Endothelial cell of umbilical vein (primary cell): ENCODE data around the gene PIM3. TPM values are rescaled to one million over a fixed set of nuclear protein-coding genes. Genes with fewer than 3 reads are reported as not detected.

Experiments
- BruUV-seq: library from RNA; stranded (reverse); fragments of 400-500 nt; replicated peaks from 2 replicates; lab custom pipeline; 2021; lab: Mats Ljungman, UMichigan
- CTCF ChIA-PET: fragments of 300-600, 350-600 bp; sonication (Branson Sonifier 250); formaldehyde crosslinking; loops from one replicate; lab custom pipeline; 2021; ENCODE audit warnings: antibody characterized with exemption, inconsistent platforms; lab: Charles Lee
- POLR2A ChIA-PET: fragments of 300-600, 350-600 bp; sonication (Branson Sonifier 250); formaldehyde crosslinking; loops from one replicate; lab custom pipeline; 2021; ENCODE audit warnings: antibody characterized with exemption, inconsistent platforms; lab: Charles Lee
- DNase-seq: peaks from one replicate; pipeline ENCODE4 v3.0.0-alpha.2; 2011; ENCODE audit warnings: low read depth, low spot score
- FAIRE-seq: peaks from 2 replicates; lab custom pipeline; 2011; peaks lifted over from hg19 to GRCh38; lab: Jason Lieb, UNC
- H2AFZ ChIP-seq: 2 replicates; pipeline ENCODE4 v1.6.0; 2012; ENCODE audit warnings: low read depth, low read length, control low read depth, inconsistent platforms
- H3K27ac ChIP-seq: 2 replicates; pipeline ENCODE4 v1.5.1; 2011; ENCODE audit warnings: low read depth, mild to moderate bottlenecking, control low read depth, low read length, moderate library complexity; ENCODE audit not compliant: insufficient read depth
- H3K27me3 ChIP-seq, 2 experiments: 2 replicates each; pipeline versions ENCODE4 v1.6.0 to v1.6.1; 2011; ENCODE audit warnings: low read length in 2 of 2, mixed read lengths in 1 of 2; ENCODE audit not compliant: control insufficient read depth in 2 of 2, insufficient read depth in 2 of 2
- H3K36me3 ChIP-seq, 2 experiments: 2 replicates in 1 of 2; 3 replicates in 1 of 2; pipeline ENCODE4 v1.5.1; 2011; ENCODE audit warnings: low read length in 2 of 2, mild to moderate bottlenecking in 1 of 2, moderate library complexity in 1 of 2; ENCODE audit not compliant: control insufficient read depth in 2 of 2, insufficient read depth in 2 of 2; ENCODE audit errors: extremely low read depth in 1 of 2
- H3K4me1 ChIP-seq: 3 replicates; pipeline ENCODE4 v1.5.1; 2011; ENCODE audit warnings: mild to moderate bottlenecking, low read length; ENCODE audit not compliant: control insufficient read depth, insufficient read depth; ENCODE audit errors: extremely low read depth
- H3K4me2 ChIP-seq: 2 replicates; pipeline ENCODE4 v1.6.1; 2011; ENCODE audit warnings: low read length, control low read depth, mixed read lengths; ENCODE audit not compliant: insufficient read depth
- H3K4me3 ChIP-seq, 3 experiments: fragments of 200-600 bp in 1 of 3; sonication (generic), shearing (Covaris generic) in 1 of 3; replicated peaks in 1 of 3; 2 replicates each; pipeline ENCODE4 v1.5.1; 2011 to 2016; ENCODE audit warnings: control low read depth in 3 of 3, low read length in 3 of 3, mild to moderate bottlenecking in 2 of 3, inconsistent platforms in 1 of 3, low read depth in 1 of 3, moderate library complexity in 1 of 3; ENCODE audit not compliant: insufficient read depth in 1 of 3
- H3K79me2 ChIP-seq: 2 replicates; pipeline ENCODE4 v1.6.0; 2012; ENCODE audit warnings: low read length, inconsistent platforms; ENCODE audit not compliant: control insufficient read depth, insufficient read depth
- H3K9ac ChIP-seq: replicated peaks from 2 replicates; pipeline ENCODE3; 2011; ENCODE audit warnings: low read length, control low read depth; ENCODE audit not compliant: insufficient read depth; ENCODE audit errors: extremely low read depth
- H3K9me1 ChIP-seq: replicated peaks from 3 replicates; pipeline ENCODE4 v1.6.0; 2011; ENCODE audit warnings: mild to moderate bottlenecking, low read length; ENCODE audit not compliant: control insufficient read depth, insufficient read depth; ENCODE audit errors: extremely low read depth
- H3K9me3 ChIP-seq: replicated peaks from 2 replicates; pipeline ENCODE4 v1.5.1; 2012; ENCODE audit warnings: low read length, inconsistent platforms; ENCODE audit not compliant: control insufficient read depth, insufficient read depth
- H4K20me1 ChIP-seq: replicated peaks from 2 replicates; pipeline ENCODE3; 2011; ENCODE audit warnings: mild to moderate bottlenecking, low read length; ENCODE audit not compliant: control insufficient read depth, insufficient read depth; ENCODE audit errors: extremely low read depth
- CTCF ChIP-seq, 2 donors: IDR thresholded peaks; 1 replicate in 1 of 2; 2 replicates in 1 of 2; pipeline ENCODE4 v1.5.1; 2011; ENCODE audit warnings: low read length in 2 of 2, mild to moderate bottlenecking in 2 of 2, moderate library complexity in 2 of 2, control low read depth in 1 of 2, inconsistent platforms in 1 of 2, low read depth in 1 of 2; ENCODE audit not compliant: insufficient read depth in 1 of 2; ENCODE audit errors: extremely low read depth in 1 of 2
- EZH2 ChIP-seq: IDR thresholded peaks from 2 replicates; pipeline ENCODE4 v1.6.1; 2012; ENCODE audit warnings: borderline replicate concordance, low read depth, mild to moderate bottlenecking, moderate library complexity, low read length, inconsistent platforms; ENCODE audit not compliant: severe bottlenecking
- FOS ChIP-seq: IDR thresholded peaks from 2 replicates; pipeline ENCODE4 v1.6.1; 2011; ENCODE audit warnings: mild to moderate bottlenecking, low read length, moderate library complexity, borderline replicate concordance; ENCODE audit not compliant: insufficient read depth
- GATA2 ChIP-seq: IDR thresholded peaks from 2 replicates; pipeline ENCODE4 v1.7.0; 2011; ENCODE audit warnings: low read depth, mild to moderate bottlenecking, moderate library complexity, mixed read lengths, low read length; ENCODE audit not compliant: insufficient read length, insufficient read depth
- JUN ChIP-seq: IDR thresholded peaks from 2 replicates; pipeline ENCODE4 v1.6.1; 2011; ENCODE audit warnings: borderline replicate concordance, low read depth; ENCODE audit not compliant: insufficient read length, insufficient read depth
- MYC ChIP-seq: IDR thresholded peaks from one replicate; pipeline ENCODE4 v1.6.1; 2011; ENCODE audit warnings: mild to moderate bottlenecking, low read depth, low read length
- POLR2A ChIP-seq: IDR thresholded peaks from 2 replicates; pipeline ENCODE4 v1.6.1; 2012; ENCODE audit warnings: low read depth, mild to moderate bottlenecking, control low read depth, low read length
- POLR2AphosphoS5 ChIP-seq: IDR thresholded peaks from 2 replicates; pipeline ENCODE4 v1.6.1; 2012; ENCODE audit warnings: low read depth, mild to moderate bottlenecking, control low read depth, low read length, moderate library complexity; ENCODE audit not compliant: insufficient read depth
- dilution Hi-C: fragments of 300-500 bp; cut with MboI; formaldehyde crosslinking; loops from one replicate; pipeline ENCODE4 v1.15.0; 2019; ENCODE audit warnings: low sequenced_read_pairs; ENCODE audit not compliant: extremely low pct_ligation_motif_present
- intact Hi-C: fragments of 100-400 bp; cut with micrococcal nuclease; formaldehyde crosslinking; loops from one replicate; pipeline ENCODE4 v1.10.0; 2022
- polyA plus RNA-seq, 4 experiments: library from polyadenylated mRNA; depleted of rRNA in 3 of 4; stranded (reverse) in 3 of 4; unstranded in 1 of 4; fragments of >200 nt; gene quantifications; 2 replicates each; pipeline versions ENCODE4 v1.2.1 to v1.2.3, GENCODE V29; 2011 to 2012; ENCODE audit warnings: missing spikeins in 1 of 4
- total RNA-seq: library from RNA; stranded (reverse); gene quantifications from 2 replicates; pipeline ENCODE4 v1.2.3, GENCODE V29; 2021
- TF ChIP-seq, protein P1 (sequence below): IDR thresholded peaks from 2 replicates; pipeline ENCODE4 v1.6.1; 2011; ENCODE audit not compliant: insufficient read depth, insufficient read length

The PIM3 gene
- total and polyA plus RNA-seq, 2 donors (not counting 3 experiments of a cell fraction or from before 2014, with no cell fraction given), result 131 to 185 TPM

- TF ChIP-seq JUN (no peak), GATA2 (no peak), MYC (no peak), POLR2A (no peak), EZH2 (no peak), CTCF (IDR thresholded peaks at IDR 0.05; ENCODE audit: extremely low read depth in 1 of 2, insufficient read depth in 1 of 2, low read depth in 1 of 2, low read length in 2 of 2) (no peak), FOS (no peak), POLR2AphosphoS5 (no peak)
- TF ChIP-seq, protein P1, sequence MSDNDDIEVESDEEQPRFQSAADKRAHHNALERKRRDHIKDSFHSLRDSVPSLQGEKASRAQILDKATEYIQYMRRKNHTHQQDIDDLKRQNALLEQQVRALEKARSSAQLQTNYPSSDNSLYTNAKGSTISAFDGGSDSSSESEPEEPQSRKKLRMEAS, result no peak
- Histone ChIP-seq H3K4me3 (no peak overlapping the region), H3K79me2 (no peaks in the 10 kb centered on the region), H2AFZ (no peak overlapping the region), H3K27me3 (no peaks in the 10 kb centered on the region), H3K36me3 (no peaks in the 10 kb centered on the region), H3K9ac (no peak overlapping the region), H4K20me1 (no peaks in the 10 kb centered on the region), H3K4me2 (no peak overlapping the region), H3K4me1 (no peaks in the 10 kb centered on the region), H3K9me3 (no peaks in the 10 kb centered on the region), H3K27ac (no peak overlapping the region), H3K9me1 (no peaks in the 10 kb centered on the region)
- no TSS peak for BruUV-seq
- DNase-seq (no peak), FAIRE-seq (no peak)
- POLR2A ChIA-PET, result no interaction called here
- CTCF ChIA-PET, result interaction anchor here (0.8 to 4.7 kb wide), 2 partner anchors 34 to 65 kb away, joined by 3 to 50 read pairs; no protein-coding TSS in a partner anchor
- intact Hi-C loops, result no loop called here
- dilution Hi-C loops, result no loop called here
Measured at GRCh38 chr22:49996119-49996517, 35.5 kb downstream of the PIM3 start.
